SHP77 (cell line): ENCODE data around the gene RDM1.

Experiments used
- DNase-seq, 2 experiments: peaks; one replicate each; lab custom pipeline; 2025; lab: John Stamatoyannopoulos, UW

RDM1 gene

GRCh38 chr17:35932586-35932985 is 2.0 kb upstream of the RDM1 start:
- DNase-seq = no peak

GRCh38 chr17:35931794-35932425 is 1.3 kb upstream of the RDM1 start:
- DNase-seq = no peak

- no peak for DNase-seq
These were observed 2.9 kb downstream of the RDM1 start for GRCh38 chr17:35927714-35928113.

GRCh38 chr17:35923609-35924114 is 6.9 kb downstream of the RDM1 start:
- no peak for DNase-seq

GRCh38 chr17:35920229-35920628 is 10.3 kb downstream of the RDM1 start:
- no peak for DNase-seq

GRCh38 chr17:35918665-35919064 is 11.9 kb downstream of the RDM1 start:
- no peak for DNase-seq

GRCh38 chr17:35917519-35918213 is 12.9 kb downstream of the RDM1 start:
- no peak for DNase-seq

GRCh38 chr17:35915153-35915964 is 15.2 kb downstream of the RDM1 start:
- no peak for DNase-seq

DNA sequence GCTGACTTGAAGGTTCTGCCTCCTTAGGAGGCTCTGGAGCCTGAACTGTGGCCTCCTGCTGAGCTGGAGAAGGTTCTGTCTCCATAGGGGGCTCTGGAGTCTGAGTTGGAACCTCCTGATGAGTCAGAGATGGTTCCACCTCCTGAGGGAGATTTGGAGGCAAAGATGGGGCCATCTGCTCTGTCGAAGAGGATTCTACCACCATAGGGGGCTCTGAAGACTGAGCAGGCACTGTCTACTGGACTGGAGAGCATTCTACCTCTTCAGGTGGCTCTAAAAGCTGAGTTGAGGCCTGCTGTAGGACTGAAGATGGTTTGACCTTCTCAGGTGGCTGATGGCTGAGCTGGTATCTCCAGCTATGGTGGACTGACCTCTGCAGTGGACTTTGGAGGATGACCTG is 16.2 kb downstream of the RDM1 start:
- DNase-seq = no peak

GRCh38 chr17:35913609-35914008 is 17.0 kb downstream of the RDM1 start:
- DNase-seq = no peak

DNA sequence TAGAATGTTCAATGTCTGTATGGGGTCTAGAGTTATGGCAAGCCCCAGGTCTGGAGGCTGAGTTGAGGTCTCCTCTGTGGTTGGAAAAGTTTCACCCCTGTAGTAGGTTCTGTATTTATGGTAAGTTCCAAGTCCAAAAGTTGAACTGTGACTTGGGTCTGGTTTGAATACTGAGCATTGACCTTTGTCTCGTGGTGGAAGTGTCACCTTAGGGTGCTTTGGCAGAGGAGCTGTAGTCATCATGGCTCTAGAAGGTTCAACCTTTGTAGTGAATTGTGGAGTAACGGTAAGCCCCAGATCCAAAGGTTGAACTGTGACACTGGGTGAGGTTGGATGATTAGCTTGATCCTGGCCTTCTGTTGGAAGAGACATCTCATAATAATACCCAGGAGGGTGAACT is 17.6 kb downstream of the RDM1 start:
- no peak for DNase-seq

DNA sequence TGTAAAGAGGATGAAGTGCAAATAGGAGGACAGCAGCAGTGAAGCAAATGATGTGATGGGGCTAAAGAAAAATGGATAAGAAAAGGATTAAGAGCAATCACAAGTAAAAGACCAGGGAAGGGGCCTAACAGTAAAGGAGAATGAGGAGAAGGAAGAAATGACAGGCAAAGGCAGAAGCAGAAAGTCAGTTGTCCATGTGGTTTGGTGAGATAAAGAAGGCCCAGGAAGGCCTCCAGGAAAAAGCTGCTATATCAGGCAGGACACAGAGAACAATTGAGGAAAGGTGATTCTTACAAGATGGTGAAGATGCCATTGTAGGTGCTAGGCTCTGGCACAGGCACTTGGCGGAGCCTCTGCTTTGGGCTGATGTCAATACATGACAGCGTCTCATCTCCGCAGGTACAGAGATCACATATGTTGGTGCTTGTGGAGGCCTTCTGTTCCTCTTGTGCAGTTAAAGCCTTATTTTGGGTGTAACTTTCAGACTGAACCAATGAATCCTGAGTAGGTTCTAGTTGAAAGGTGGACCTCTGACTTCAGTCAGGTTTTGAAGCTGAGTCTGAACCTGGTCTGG is 18.1 kb downstream of the RDM1 start:
- DNase-seq = no peak

DNA sequence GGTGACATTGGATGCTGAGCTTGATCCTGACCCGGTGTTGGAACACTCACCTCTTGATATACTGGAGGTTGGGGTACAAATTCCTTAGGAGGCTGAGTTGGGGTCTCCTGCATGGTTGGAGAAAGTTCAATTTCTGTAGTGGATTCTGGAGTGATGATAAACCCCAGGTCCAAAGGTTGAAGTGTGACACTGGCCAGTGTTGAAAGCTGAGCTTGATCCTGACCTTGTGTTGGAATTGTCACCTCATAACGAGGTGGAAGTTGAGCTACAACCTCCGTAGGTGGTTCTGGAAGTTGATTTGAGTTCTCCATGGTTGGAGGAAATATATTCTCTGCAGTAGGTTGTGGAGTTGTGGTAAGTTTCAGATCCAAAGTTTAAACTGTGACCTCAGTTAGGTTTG is 21.2 kb downstream of the RDM1 start:
- DNase-seq = no peak

DNA sequence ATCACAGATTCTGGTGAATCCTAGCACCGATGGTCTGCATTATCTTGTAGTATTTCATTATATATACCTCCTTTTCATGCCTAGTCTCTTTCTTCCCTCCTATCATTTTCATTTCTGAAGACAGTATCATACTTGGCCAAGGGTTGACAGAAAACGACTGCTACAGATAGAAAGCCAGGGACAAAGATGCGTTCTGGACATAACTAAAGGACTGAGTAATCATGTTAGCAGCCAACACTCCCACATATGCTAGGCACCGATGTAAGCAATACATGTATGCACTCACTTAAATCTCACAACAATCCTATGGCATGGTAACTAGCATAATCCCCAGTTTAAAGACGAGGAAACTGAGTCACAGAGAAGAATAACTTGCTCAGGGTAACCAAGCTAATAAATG is 22.9 kb downstream of the RDM1 start:
- DNase-seq = no peak

DNA sequence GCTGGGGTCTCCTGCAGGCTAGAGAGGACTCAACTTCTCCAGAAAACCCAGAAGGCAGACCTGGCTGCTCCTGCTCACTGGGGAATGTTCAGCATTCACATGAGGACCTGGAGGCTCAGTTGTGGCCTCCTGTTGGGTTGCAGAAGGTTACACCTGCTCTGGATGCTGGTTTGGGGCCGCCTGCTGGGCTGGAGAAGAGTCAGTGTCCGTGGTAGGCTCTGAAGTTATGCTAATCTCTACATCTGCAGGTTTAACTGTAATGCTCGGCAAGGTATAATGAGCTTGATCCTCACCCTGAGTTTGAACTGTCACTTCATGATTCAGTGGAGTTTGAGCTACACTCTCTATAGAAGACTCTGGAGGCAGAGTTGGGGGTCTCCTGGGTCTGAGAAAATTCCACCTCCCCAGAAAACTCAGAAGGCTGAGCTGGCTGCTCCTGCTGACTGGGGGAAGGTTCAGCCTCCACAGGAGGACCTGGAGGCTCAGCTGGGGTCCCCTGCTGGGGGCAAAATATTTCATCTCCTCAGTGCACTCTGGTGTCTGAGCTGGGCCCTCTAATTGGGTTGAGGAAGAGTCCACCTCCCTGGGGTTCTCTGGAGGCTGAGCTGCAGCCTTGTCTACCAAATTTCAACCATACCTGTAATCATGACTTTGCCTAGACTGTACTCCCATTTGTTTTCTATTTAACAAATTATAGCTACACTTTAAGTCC is 23.5 kb downstream of the RDM1 start:
- no peak for DNase-seq

DNA sequence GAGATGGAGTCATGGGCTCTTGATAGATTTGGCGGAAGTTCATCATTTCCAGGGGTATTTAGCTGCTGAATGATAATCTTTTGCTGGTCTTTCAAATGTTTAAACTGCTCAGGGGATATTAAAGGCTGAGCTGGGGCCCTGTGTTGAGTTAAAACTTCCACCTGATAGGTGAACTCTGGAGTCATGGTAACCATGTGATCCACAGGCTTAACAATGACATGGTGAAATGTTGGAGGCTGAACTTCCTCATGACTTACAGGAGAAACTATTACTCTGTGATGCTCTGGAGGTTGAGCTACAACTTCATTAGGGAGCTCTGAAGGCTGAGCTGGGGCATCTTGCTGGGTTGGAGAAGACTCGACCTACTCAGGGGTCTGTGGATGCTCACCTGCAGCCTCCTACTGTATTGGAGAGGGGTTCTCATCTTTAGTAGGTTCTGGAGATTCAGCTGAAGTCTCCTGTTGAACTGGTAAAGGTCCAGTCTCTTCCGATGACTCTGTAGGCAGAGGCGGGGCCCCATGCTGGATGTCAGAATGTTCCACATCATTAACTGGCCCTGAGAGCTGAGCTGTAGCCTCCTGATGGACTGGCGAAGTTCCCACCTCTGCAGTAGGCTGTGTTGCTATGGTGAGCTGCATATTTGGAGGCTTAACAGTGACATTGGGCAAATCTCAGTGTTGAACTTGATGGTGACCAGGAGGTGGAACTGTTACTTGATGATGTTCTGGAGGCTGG is 24.2 kb downstream of the RDM1 start:
- DNase-seq = no peak

DNA sequence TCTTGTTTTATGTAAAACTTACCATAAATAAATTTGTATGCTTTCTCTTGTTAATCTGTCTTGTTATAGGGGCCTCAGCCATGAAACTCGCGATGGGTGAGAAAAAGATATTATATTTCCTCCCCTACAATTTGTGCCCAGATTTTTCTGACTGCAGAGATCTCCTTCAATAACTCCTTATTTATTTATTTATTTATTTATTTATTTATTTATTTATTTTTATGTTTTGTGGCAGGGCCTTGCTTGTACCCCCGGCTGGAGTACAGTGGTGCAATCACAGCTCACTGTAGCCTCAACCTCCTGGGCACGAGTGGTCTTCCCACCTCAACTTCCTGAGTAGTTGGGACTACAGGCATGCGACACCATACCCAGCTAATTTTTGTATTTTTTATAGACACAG is 27.1 kb downstream of the RDM1 start:
- DNase-seq = no peak

- no peak for DNase-seq
These were observed 28.9 kb downstream of the RDM1 start for GRCh38 chr17:35901631-35902175.

GRCh38 chr17:35900708-35901480 is 29.7 kb downstream of the RDM1 start:
- DNase-seq = no peak

DNA sequence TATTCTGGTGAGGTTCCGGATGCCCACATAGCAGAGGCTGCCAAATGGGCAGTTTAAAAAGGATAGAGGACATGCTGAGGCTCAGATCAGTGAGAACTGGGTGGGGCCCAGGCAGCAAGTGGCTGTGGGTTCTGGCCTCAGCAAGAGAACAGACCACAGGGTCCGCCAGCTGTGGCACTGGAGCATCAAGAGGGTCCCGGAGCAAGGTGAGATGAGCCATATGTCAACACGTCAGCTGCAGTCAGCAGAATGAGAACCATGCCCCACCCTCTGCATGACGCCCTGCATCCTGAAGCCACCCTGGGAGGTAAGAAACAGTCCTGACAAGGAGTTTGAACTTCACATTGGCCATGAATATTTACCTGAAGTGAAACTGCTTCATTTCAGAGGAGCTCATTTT is 30.3 kb downstream of the RDM1 start:
- DNase-seq = no peak
